T1000 (cell line): Measurements from ENCODE around the gene CSKMT.
"Not testable (repeated sequence)": the region's sequence is repeated elsewhere in the genome, so short reads cannot be mapped to it uniquely, and the experiment has no call there.

ENCODE experiments used
- DNase-seq: peaks from one replicate; lab custom pipeline; 2025; ENCODE audit warnings: mixed read lengths; lab: John Stamatoyannopoulos, UW

The CSKMT gene, protein sequence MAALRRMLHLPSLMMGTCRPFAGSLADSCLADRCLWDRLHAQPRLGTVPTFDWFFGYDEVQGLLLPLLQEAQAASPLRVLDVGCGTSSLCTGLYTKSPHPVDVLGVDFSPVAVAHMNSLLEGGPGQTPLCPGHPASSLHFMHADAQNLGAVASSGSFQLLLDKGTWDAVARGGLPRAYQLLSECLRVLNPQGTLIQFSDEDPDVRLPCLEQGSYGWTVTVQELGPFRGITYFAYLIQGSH

GRCh38 chr11:62665075-62665598, at the start of gene CSKMT, which contains the start of gene C11orf98:
Gene CSKMT (plus strand): TSS chr11:62665312. CDS start chr11:62665880, 568 bp downstream.
Gene C11orf98 (minus strand): TSS chr11:62665210. CDS start chr11:62665169, 41 bp downstream.
- DNase-seq = peak; percentile 96

- DNase-seq = no peak
These were observed 49.6 kb upstream of the CSKMT start for GRCh38 chr11:62615521-62615920.

DNA sequence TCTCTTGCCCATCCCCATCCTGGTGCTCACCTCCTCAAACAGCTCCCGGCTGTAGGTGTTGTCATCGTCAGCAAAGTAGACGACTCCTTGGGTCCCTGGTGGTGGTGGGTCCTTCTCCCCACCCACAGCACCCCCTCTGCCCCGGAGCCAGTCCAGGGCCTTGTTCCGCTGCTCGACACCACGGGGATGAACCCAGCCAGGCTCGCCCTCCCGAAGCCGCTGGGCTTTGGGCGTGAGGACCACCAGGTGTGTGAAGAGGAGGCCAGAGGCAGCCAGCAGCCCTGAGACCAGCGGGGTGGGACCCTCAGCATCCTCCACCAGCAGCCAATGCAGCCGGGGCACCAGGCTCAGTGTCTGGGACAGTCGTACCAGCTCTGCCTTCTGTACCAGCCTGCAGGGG, 48.2 kb upstream of the CSKMT start:
- DNase-seq = not testable (repeated sequence)

DNA sequence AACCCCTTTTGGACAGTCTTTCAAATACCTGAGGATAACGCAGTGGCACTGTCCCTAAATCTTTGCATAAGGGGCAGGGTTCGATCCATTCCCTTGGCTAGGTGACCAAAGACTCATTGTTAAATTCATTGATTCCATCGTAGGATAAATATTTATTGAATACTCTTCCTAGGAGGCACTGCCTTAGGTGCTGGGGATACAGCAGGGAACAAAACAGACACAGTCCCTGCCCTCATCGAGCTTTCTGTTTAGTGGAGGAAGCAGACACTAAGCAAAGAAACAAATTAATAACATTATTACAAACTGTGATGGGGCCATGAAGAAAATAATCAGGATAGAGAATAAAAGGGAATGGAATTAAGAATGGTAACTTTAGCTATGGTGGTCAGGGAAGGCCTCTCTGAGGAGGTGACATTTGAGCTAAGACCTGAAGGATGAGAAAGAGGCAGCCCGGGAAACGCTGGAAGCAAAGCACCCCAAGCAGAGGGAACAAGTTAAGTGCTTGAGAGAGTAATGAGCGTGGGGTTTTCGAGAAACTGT, 44.0 kb upstream of the CSKMT start:
- no peak for DNase-seq

DNA sequence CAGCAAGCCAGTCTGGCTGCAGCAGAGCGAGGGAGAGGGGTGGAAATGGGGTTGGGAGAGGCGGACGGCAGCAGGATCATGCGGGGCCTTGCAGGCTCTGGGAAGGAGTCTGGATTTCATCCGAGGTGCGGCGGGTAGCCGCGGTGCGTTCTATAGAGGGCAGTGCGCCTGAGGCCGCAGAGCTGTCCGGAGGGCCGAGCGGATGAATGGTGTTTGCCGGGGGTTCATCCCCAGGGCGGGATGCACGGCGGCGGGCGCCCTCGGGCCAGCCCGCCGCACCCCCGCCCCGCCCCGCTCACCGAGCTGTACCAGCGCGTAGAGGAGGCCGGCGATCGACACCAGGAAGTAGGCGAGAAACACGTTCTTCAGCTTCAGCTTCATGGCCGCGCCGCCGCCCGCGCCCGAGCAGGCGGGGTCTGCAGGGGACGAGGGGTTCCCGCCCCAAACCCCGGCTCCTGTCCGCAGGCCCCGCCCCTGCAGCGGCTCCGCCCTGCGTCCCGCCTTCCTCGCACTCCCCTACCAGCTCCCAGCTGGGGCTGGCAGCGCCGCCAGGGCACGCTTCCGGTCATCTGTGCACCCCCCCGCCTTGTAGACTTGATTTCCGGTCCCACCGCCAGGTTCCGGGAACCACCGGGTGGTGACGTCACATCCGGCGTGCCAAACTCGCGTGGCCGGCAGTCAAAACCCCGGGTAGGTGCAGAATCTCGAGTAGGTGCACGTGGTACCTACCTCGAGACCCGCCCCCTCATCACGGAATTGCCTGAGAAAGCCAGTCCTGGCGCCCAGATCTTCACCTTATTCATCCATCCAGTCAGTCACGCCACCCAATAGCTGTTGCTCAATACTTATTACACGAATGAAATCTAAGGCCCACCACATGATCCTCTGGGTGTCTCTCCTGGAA, 43.3 kb upstream of the CSKMT start, which contains the start of gene B3GAT3:
B3GAT3 (minus strand) TSS at position 420 of the 904 bp plus-strand sequence; CDS start at position 381, 39 bp downstream.
- DNase-seq = peak; percentile 99

- DNase-seq = no peak
These were observed 42.5 kb upstream of the CSKMT start for GRCh38 chr11:62622476-62623089.

DNA sequence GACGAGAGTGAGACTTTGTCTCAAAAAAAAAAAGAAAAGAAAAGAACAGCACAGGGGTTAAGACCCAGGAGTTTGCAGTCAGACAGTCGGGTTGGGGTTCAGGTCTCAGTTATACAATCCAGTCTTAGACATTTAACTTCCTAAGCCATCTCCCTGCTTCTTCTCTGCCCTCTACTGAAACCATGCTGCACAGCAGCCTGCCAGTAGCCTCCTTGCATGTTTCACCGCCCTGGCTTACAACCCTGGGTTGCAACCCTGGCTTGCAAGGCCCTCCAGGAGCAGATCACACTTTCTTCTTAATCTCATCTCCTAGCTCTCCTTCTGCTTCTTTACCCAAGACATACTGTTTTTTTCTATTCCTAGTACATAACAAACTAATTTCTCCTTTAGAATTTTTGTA, 37.4 kb upstream of the CSKMT start:
- no peak for DNase-seq

DNA sequence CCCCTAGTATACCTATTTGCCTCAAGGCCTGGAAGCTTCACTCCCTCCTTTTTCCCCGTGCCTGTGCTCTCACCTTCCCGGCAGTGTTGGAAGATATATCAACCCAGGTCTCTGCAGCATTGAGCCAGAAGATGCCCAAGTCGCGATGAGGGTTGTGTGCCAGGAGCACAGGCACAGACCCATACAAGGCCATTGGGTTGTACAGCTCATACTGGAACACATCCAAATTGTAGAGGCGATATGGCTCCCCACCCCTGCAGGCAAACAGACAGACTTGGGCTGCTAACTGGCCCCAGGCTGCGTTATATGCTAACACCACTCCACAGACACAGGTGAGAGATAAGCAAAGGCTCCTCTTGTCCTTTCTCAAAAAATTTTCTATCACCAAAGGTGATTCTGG, 32.6 kb upstream of the CSKMT start:
- DNase-seq = no peak

- DNase-seq = no peak
These were observed 20.9 kb upstream of the CSKMT start for GRCh38 chr11:62644220-62644619.

- DNase-seq = no peak
These were observed 19.5 kb upstream of the CSKMT start for GRCh38 chr11:62645671-62645945.

GRCh38 chr11:62645946-62646824, 18.9 kb upstream of the CSKMT start, which contains the start of gene GANAB:
Gene GANAB (minus strand): TSS chr11:62646613. CDS start chr11:62646599, 14 bp downstream.
- DNase-seq = peak; percentile 93

DNA sequence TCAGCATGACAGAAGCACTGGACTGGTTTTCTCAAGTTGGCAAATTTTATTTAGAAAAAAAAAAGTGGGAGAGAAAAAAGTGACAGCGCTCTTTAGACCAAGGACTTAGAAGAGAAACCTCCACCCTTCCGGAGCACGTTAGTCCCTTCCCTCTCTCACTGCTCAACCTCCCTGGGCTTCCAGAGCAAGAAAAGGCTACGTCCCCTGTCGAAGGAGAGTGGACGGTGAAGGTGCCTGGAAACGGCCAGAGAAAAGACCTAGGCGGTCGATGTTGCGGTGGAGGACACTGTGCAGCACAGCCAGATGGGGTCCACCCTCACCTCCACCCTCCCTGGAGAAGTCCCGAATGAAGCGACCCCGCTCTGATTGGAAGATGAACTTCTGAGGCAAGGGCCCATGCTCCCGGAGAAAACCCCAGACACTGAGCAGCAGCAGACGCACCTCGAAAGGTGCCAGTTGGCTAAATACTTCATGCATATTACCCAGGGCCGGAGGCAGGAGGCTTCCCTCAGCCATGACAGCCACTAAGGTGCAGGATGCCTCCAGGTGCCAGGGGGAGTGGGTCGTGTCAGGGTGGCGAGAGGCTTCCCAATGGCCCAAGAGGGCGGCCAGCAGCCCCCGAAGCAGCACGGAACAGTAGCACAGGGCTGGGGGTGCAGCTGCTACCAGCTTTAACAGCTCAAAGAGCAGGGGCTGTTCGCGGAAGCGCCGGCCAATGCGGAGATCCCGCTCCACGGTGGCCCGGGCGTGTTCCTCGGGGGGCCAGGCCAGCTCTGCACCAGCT, 18.1 kb upstream of the CSKMT start:
- DNase-seq = no peak

GRCh38 chr11:62647609-62648005, 17.5 kb upstream of the CSKMT start:
- DNase-seq = no peak

GRCh38 chr11:62648185-62648966, 16.7 kb upstream of the CSKMT start:
- DNase-seq = no peak

DNA sequence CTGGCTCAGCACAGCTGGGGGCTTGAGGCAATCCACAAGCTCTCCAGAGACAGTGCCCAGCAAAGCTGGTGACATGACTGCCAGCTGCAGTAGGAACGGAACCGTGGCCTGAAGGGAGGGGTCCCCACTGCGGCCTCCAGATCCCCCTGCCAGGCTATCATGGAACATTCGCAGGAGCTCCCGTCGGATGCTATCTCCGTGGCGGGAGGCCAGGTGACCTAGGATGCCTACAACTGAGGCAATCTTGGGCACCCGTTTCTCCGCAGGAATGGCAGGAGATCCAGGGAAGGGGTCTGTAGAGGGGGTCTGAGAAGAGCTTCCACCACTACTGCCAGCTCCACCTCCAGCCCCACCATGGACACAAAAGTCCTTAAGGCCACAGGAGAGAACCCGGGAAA, 16.1 kb upstream of the CSKMT start:
- DNase-seq = no peak

GRCh38 chr11:62649486-62649885, 15.6 kb upstream of the CSKMT start:
- no peak for DNase-seq

GRCh38 chr11:62650283-62650682, 14.8 kb upstream of the CSKMT start:
- not testable (repeated sequence) for DNase-seq

GRCh38 chr11:62652161-62653006, 12.7 kb upstream of the CSKMT start:
- no peak for DNase-seq

DNA sequence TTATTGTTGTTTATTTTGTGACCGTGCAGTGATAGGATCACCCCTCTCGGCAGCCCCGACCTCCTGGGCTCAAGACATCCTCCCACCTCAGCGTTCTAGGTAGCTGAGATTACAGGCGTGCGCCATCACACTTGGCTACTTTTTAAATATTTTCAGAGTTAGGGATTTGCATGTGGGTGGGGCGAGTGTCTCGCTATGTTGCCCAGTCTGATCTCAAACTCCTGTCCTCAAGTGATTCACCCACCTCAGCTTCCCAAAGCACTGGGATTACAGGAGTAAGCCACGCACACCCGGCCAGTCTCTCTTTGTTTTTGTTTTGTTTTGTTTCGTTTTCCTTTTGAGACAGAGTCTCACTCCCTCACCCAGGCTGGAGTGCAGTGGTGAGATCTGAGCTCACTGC, 10.8 kb upstream of the CSKMT start:
- DNase-seq = no peak
